CD4-positive, alpha-beta T cell treated with Interleukin-6 at 100 ng/mL for 8 hours (primary cell): Measurements from ENCODE around the gene CTRL.

Experiments
- DNase-seq: peaks from one replicate; pipeline ENCODE4 v3.0.0-alpha.2; 2020; ENCODE audit warnings: mixed read lengths, low spot score

Gene CTRL

GRCh38 chr16:67963292-67963661 is 31.6 kb upstream of the CTRL start:
- no peak for DNase-seq

DNA sequence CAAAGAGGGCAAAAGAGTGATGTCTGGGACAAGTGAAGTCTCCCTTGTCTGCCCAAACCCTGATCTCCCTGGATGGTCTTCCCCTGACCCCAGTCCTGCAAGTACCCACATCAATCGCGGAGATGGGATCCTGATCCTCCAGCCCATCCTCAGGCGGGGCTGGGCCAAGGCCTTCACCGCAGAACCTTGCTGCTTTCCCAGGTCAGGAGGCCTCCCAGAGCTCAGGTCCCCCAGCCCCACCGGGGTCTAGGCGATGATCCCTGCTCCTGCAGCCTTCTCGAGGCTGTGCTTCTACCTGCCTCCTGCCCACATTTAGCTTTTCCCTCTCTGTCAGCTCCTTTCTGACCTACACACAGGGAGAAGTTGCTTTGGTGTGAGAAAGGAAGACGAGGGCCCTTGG is 30.5 kb upstream of the CTRL start:
- DNase-seq = no peak

- no peak for DNase-seq
These were observed 29.9 kb upstream of the CTRL start for GRCh38 chr16:67961551-67961957.

DNA sequence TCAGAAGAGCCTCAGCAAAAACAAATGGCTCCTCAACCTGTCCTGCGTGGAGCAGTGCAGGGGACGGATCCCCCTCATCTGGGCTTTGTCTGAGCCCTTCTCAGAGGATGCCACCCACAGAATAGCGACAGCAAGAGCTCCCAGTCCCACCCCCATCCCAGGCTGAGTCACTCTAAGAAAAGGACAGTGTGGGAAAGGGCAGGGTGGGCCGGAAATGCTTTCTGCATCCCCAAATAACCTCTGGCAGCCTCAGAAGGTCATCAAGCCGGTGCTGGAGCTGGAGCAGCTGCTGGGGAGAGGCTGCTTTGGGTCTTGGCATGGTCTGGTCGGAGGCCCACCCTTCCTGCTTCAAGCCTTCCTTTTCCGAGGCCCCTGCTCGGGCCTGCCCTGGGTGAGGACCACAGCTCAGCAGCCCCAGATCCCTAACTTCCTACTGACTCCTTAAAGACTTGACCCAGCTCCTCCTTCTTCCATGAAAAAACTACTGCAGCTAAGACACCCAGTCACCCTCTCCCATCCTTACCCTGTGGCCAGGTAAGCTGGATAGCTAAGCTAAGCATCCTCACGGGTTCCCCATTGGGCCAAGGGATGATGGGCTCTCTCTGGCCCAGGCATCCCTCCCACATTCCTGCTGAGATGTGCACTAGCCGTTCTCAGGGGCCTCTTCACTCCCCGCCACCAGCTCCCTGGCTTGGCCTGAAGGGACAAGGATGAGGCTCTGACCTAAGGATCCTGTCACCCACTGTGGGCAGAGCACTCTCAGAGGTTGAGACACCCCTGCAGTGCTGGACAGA is 28.1 kb upstream of the CTRL start:
- DNase-seq = no peak

GRCh38 chr16:67957622-67958021 is 26.0 kb upstream of the CTRL start:
- no peak for DNase-seq

DNA sequence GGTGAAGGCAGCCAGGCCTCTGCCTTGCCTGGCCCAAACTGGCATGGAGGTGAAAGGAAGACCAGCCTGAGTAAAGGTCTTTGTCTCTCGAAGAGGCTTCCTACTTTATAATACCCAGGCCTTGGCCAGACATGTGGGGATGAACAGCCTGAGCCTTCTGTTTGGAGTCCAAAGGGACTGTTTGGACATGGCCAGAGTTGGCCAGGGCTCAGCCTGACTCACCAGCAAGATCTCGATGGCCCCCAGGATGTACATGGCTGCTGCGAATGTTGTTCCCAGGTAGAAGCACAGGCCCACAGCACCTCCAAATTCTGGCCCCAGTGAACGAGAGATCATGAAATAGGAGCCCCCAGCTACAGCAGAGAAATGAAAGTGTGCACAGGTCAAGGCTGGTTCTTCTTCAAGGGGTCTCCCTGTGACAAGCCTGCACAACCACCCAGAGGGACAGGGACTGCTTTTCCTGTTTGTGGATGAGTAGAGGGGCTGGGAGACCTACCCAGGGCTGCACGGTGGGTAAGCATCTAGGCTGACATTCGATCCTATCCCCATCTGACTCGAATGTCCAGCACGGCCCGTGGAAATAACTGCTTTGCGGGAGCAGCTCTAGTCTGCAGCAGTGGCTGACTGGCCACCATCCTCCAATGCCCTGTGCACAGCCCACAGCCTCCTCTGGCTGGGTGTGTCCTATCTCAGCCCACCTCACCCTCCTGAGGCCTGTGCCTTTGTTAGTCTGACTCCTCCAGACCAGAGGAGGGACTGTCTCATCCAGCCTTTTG is 22.9 kb upstream of the CTRL start:
- no peak for DNase-seq

- DNase-seq = no peak
These were observed 22.1 kb upstream of the CTRL start for GRCh38 chr16:67953641-67954375.

DNA sequence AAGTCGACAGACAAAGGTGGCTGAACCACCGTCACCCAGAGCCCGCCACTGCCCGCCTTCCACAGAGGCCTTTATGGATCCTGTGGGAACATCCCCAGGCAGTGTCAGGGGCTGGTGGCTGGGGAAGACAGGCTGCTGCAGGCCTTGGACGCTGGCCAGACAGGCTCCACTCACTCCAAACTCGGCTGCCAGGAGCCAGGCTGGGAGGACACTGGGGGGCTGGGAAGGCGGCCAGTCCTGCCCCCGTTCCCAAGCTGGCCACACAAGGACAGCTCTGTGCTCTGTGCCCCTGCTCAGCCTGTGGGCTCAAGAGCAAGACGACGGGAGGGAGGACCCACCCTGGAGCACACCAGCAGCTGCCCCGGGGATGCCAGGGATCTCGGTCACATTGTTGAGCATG is 19.8 kb upstream of the CTRL start:
- DNase-seq = no peak

GRCh38 chr16:67950335-67950843 is 18.7 kb upstream of the CTRL start:
- DNase-seq = no peak

- no peak for DNase-seq
These were observed 18.0 kb upstream of the CTRL start for GRCh38 chr16:67949645-67950044.

DNA sequence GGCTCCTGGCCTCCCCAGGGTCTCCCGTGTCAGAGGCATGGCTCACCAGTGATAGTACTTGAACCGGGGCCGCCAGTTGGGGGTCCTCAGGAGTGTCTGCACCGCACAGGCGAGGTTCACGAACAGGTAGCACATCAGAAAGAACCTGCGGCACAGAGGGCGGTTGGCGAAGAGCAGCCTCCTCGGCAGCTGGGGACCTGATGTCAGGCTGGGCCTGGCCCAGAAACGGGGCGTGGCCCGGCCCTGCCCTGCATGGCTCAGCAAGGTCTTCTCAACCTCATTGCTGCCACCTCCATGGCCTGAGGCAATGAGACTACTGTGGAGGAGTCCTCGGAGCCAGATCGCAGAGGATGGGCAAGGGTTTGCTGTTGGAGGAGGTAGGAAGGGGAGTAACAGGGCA is 16.4 kb upstream of the CTRL start:
- no peak for DNase-seq

DNA sequence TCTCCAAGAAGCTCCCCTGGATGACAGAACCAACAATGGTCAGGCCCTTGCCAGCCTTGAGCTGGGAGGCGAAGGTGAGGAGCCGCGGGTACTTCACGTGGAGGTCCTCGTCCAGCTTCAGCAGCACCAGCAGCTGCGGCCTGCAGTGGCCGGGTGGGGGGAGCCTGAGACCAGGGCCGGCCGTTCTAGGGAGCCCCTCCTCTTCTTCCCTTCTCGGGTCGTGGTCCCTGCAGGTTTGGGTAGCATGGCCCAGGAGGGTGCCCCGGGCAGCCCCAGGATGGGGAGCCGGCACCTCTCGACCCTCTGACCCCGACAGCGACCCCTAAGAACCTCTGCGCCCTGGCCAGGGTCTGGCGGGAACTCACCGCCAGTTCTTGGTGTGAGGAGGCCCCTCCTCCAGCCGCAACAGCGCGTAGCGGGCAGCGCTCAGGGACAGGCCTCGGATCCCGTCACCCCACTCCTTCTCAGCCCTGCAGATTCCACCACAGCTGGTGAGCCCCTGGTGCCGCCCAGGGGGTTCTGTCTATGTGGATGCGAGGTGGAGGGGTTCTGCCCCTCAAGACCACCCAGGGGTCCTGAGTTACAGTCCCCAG is 15.4 kb upstream of the CTRL start:
- no peak for DNase-seq

DNA sequence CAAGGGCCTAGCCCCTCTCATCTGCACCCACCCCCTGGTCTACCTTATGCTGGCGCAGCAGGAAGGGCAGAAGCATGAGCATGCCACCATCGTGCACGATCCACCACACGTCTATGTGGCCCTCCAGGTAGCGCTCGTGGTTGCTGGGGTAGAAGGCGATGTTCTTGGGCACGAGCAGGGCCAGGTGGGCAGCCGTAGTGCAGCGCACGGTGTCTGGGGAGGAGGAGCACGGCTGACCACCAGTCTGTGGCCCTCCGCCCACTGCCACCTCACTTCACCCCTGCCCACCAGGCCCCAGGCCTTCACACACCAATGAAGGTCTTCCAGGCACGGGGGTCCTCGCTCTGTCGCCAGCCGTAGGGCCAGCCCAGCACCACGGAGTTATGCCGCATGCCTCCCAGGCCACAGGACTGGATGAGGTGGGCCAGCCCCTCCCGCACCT is 14.5 kb upstream of the CTRL start:
- DNase-seq = no peak

- no peak for DNase-seq
These were observed 13.8 kb upstream of the CTRL start for GRCh38 chr16:67945392-67945933.

DNA sequence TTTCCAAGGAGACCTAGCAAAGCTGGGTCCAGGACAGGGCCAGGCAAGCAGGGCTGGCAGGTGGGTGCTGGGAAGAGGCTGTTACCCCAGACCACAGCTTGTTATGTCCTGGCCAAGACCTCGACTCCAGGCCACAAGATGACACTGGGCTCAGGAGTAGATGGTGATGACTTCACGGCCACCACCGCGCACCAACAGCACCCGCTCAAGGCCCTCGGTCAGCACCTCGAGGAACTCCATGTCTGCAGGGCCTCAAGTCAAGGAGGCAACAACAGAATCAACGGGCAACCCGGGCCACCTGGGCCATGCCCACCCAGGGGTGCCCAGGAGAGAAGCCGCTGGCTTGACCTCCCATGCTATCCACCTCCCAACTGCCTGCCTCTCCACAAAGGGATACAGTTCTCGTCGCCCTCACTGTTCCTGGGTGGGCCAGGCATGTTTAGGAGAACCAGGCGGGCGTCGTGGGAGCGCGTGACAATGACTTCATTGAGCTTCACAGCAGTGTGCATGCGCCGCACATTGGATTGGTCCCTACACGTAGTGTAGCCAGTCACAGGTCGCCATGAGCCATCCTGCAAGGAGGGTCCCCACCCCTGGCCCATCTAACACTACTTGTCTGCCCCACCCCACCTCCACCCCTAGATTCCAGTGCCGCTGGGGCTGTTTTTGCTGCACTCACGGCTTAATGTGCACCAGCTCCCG is 13.2 kb upstream of the CTRL start:
- no peak for DNase-seq

DNA sequence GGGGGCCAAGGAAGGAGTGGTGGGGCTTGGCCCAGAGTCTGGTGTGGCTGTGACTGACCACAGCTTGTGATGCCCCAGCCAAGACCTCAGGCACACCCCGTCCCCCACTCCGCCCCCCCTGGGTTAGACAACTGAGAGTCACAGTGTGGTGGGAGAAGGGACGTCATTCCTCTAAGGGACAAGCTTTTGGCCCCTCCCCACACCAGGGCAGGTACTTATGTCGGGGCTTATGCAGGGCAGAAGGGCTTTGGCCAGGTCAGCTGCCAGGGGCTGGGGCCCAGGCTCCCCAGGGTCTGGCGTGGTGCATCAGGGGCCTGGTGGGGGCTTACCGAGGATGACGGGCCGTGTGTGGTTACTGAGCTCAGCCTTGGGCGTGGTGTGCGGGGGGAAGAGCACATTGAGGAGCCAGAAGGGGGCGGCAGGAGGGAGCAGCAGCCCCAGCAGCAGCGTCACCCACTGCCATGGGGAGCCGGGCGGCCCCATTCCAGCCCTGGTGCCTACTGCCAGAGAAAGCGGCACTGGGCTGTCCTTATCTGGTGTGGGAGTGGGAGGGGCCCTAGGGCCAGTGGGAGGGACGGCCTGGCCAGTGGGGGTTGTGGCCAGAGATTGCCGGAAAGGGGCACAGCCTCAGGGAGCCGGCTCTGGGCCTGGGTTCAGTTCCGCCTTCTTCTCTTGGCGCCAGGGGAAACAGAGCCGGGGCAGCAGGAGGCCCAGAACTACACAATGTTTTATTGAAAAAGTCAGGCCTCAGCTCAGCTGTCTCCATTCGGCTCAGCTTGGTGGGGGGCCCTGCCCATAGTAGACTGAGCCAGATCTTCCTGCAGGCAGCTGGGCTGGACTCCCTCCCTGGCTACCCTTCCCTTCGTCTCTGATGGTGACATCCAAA is 12.2 kb upstream of the CTRL start, which contains the start of gene LCAT:
Gene LCAT, minus strand, starts transcription at position 502 of the 886 bp plus-strand sequence. Its CDS starts 19 bp downstream, at position 483.
- DNase-seq = no peak

DNA sequence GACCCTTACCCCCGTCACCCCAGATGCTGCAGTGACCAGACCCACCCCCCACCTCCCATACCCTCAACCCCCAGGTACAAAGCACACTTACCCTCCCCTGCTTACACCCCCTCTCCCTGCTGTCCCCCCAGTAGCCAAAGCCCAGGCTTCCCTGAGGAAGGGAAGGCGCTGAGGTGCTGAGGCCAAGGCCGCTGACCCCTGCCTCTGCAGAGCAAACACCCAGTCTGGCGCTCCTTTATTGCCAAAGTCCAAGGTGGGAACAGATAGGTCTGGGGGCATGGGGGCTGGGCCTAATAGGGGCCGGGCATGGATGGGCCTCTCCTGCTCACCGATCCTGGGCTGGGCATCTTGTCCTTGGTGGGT is 11.6 kb upstream of the CTRL start:
- DNase-seq = no peak

GRCh38 chr16:67942510-67943255 is 11.0 kb upstream of the CTRL start:
- DNase-seq = no peak

- DNase-seq = no peak
These were observed 10.5 kb upstream of the CTRL start for GRCh38 chr16:67942200-67942509.
